HG03135 (cell line): ENCODE results near the gene FAM81B.
"Not testable (repeated sequence)": the region's sequence is repeated elsewhere in the genome, so short reads cannot be mapped to it uniquely, and the experiment has no call there.

Experiments
- ATAC-seq: cut with Tn5 transposase; IDR thresholded peaks from one replicate; pipeline ENCODE4 v1.9.1; 2021; ENCODE audit warnings: mild to moderate bottlenecking, moderate library complexity; ENCODE audit not compliant: unreplicated experiment

Gene FAM81B

GRCh38 chr5:95390812-95391492 is at the start of gene FAM81B:
Gene FAM81B, plus strand, starts transcription at chr5:95391366. Its CDS starts 24 bp downstream, at chr5:95391390.
- no peak for ATAC-seq

DNA sequence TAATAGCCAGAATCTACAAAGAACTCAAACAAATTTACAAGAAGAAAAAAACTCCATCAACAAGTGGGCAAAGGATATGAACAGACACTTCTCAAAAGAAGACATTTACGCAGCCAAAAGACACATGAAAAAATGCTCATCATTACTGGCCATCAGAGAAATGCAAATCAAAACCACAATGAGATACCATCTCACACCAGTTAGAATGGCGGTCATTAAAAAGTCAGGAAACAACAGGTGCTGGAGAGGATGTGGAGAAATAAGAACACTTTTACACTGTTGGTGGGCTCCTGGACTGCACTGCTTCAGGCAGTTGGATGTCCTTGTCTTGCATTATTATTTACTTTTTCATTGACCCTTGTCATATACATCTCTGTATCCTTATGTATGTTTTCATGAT is 49.7 kb upstream of the FAM81B start:
- ATAC-seq: not testable (repeated sequence)

DNA sequence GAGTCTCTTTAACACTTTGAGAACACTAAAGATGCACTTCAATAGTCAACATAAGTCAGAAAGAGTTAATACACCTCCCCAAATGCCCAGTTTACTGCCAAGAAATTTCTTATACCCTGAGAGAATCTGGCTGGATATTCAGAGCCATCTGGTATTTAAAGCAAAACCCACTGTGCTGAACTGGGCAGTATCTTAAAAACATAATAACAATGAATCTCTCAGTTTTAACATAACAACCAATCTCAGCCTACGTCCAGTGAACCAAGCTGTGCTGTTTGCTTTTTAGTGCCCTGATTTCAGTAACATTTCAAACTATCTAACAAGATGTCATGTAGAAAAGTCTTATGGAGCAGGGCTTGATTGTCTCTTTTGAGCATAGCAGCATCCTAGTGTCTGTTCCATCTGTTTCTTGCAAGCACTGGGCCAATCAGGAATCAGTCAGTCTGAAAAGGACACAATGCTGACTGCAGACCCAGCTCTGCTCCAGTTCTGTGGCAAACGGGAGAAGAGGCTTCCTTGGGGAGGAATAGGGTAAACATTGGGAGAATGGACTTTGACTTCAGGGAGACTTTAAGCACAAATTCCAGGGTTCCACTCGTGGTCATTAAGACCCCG is 43.6 kb upstream of the FAM81B start:
- ATAC-seq: no peak

GRCh38 chr5:95350631-95351030 is 40.5 kb upstream of the FAM81B start:
- no peak for ATAC-seq

DNA sequence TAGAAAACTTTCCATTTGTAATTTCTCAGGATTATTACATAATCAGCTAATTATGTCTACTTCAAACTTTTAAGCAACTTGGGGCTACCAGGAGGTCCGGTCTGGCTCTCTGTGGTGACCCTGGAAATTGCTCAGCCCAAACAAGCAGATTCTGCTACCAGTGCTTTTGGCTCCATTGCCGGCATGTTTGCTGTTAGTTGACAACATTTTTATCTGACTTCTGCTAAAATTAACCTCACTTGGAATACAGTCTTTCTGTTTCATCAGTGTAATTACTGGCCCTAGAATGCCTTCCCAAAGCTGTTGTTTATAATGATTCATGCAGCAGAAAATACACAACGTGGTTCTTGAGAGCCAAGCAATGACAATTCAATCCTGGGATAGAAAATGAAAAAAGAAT is 38.5 kb upstream of the FAM81B start:
- no peak for ATAC-seq

DNA sequence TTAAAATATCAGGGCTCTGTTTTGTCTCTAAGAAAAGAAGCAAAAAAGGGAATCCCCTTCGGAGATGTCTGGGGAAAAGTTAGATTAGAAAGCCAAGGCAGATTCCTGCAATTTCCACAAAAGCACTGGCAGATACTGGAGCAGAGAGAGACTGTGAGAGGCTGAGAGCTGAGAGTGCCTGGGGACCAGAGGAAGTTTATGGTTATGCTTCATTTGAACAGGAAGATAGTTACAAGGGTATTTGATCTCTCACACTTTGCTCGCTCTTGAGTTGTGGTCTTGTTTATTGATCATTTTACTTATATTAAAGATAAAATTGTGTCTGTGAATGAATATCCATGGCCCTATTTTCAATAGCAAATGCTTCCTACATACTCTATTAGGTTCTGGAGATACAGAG is 32.8 kb upstream of the FAM81B start:
- no peak for ATAC-seq

DNA sequence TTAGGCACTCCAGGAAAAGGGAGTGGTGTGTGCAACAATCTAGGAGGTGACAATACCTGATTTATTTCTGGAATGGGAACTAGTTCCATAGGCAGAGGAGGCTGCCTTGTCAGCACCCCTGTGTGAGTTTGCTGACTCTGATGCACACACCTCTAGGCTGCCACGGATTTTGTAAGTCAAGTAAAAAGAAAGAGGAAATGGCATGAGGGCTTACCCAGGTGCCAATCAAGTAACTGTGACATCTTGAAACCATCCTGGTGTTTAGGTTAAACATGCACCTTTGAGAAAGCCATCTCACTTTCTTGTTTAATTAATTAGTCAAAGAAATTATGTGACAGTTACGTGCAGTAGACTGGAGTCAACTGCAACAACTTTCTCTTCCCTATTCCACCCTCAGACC is 32.3 kb upstream of the FAM81B start:
- ATAC-seq: no peak

- not testable (repeated sequence) for ATAC-seq
These were observed 30.5 kb upstream of the FAM81B start for GRCh38 chr5:95360667-95361066.

GRCh38 chr5:95365302-95366095 is 25.7 kb upstream of the FAM81B start:
- ATAC-seq: no peak

DNA sequence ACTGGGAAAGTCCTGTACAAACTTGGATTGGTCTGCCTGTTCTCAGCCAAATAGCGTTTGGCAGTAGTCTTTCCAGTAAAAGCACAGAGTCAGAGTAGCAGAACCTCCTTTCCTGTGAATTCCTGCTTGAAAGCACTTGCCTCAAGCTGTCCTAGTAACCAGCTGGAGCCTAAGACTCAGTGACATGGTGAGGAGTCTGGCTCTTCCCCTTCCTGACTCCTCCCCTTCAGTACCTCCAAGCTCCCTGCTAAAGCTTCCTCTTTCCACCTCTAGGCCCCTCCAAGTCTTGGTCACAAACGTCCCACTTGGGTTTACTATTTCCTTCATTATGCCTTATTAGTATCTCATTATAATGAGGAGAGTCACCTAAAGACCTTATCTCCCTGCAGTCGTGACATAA is 21.4 kb upstream of the FAM81B start:
- ATAC-seq: no peak

GRCh38 chr5:95374061-95374460 is 17.1 kb upstream of the FAM81B start:
- ATAC-seq: no peak

GRCh38 chr5:95375591-95375990 is 15.6 kb upstream of the FAM81B start:
- ATAC-seq: no peak

DNA sequence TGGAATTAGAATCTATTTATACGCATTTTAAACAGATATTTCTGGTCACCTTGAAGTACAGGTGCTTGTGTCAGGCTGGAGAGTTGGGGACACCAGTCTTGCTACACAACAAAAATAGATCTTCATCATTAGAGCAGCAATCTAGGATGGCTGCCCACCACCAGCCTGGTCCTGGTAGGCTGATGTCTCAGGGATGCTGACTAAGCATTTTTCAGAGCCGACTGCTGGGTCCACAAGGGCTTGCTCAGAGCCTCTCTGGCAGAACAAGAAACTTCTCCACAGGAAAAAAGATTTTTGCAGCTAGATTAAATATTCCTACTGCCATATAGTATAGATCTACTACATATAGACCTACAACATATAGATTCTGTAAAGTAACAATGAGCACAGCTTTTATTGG is 12.0 kb upstream of the FAM81B start:
- ATAC-seq: no peak

GRCh38 chr5:95380103-95380628 is 11.0 kb upstream of the FAM81B start:
- no peak for ATAC-seq

DNA sequence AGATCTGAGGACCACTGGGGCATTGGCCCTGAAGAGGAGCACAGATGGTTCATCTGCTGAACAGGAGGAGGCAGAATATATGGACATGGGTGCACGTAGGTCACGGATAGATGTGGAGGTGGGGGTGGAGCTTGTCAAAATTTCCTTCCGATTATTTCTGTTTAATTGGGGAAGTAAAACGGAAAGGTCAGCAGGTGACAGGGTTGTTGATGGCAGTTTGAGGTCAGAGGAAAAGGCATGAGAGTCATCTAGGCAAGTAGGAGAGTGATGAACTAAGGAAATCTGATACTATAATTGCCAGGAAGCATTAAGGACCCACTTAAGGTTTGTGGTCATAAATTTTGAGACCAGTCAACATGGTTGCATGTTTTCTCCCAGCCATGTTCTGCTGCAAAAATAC is 8.4 kb upstream of the FAM81B start:
- ATAC-seq: no peak

- ATAC-seq: no peak
These were observed 6.5 kb upstream of the FAM81B start for GRCh38 chr5:95384485-95385213.

DNA sequence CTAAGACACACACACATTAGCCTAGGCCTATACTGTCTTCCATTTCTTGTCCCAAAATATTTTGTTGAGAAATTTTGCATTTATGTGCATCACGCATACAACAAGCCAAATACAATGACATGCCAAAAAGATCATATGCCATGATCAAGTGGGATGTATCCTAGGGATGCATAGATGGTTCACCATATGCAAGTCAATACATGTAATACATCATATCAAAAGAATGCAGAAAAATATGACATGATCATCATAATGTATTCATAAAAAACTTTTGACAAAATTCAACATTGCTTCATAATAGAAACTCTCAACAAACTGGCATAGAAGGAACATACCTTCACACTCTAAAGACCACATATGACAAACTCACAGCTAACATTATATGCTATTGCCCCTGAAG is 5.8 kb upstream of the FAM81B start:
- no peak for ATAC-seq

GRCh38 chr5:95391965-95392364 is 799 bp downstream of the FAM81B start:
- ATAC-seq: not testable (repeated sequence)

DNA sequence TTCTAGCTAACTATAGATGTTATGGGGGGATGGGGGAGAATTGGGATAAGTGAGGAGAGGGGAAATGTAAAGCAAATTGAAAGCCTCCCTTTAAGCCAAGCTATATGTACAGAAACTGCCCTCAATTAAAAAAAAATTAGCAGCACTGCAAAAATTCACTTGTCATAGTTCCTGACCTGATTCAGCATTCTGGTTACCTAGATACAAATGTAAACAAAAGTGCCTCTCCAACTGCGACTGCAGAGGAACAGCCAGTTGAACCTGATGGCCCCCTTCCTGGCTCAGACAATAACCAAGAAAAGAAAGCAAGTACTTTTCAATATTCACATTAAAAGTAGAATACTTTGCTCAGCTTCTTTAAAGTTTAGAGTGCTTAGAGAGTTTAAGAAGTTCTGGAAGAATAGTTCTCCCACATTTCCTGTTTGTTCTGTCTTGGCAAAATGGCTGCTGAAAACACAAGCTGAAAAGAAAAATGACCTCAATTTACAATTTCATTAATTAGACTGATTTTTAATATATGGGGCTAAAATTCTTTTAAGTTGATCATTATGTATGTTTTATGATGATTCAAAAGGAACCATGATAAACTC is 1.5 kb downstream of the FAM81B start:
- ATAC-seq: no peak

DNA sequence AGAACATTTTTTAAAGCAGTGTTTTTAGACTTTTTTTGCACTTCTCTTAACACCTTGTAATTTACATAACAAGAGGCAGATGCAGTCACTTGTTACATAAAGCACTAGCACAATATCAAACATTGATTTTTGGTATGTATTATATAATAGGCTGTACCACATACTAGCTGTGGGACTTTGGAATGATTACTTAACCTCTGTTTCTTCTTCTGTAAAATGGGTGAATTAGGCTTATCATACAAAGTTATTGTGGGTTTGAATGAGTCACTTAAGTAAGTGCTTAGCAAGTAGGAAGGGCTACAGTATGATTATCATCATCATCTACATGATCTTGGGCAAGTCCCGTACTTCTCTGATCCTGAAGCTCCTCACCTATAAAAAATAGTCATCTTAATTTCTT is 2.1 kb downstream of the FAM81B start:
- ATAC-seq: no peak

- no peak for ATAC-seq
These were observed 7.8 kb downstream of the FAM81B start for GRCh38 chr5:95398989-95399388.
